HG03045 (cell line): Measurements from ENCODE around the gene CALCA.

Experiments used
- ATAC-seq: cut with Tn5 transposase; IDR thresholded peaks from one replicate; pipeline ENCODE4 v1.9.1; 2021; ENCODE audit warnings: mild to moderate bottlenecking, moderate library complexity; ENCODE audit not compliant: unreplicated experiment

The CALCA gene

DNA sequence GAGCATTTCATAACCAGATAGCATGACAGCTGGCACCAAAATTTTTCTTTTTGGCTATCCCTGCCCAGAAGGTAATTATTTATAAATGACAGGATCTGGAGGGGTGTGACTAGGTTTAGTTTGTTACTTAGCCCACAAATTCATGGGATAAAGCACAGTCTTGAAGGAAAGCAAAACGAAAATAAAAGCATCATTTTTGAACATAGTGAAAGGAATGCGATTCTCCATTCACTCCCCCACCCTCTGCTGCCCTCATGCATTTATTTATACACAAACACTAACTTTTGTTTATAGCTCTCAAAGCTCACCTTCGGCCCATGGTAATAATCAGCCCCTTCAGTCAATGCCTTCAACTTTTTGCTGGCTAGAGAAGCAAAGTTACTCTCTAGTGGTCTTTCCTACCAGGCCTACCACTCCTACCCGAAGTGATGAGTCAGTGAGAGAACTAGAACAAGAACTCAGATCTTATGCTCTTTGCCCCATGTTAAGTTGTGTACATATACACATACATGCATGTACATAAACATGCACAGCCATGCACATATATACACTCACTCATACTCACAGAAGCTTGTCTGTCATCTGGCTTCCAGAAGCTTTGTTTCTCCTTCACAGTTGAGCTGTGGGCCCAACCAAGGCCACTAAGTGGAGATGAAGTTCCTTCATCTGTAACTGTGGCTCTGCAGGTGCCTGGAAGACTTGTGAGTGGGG is 22.6 kb downstream of the CALCA start:
- no peak for ATAC-seq

DNA sequence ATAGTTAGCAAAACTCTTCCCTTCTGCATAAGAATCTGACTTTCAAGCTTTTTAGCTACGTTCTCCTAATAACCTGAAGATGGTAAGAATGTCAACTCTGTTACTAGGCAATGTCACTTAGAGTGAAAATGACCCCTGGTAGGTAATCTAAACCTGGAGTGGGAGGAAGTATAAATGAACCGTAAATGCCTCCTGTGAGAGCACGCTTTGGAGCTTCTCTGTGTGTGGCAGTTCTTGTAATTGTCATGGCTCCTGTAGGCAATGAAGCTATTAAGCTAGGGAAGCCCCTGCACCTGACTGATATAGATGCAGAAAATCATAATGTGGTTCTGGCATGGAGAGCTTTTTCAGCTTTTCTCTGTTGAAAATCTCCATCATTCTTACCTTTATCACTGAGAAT is 29.4 kb downstream of the CALCA start:
- ATAC-seq: no peak

GRCh38 chr11:14938936-14939335 is 33.2 kb downstream of the CALCA start:
- ATAC-seq: no peak

DNA sequence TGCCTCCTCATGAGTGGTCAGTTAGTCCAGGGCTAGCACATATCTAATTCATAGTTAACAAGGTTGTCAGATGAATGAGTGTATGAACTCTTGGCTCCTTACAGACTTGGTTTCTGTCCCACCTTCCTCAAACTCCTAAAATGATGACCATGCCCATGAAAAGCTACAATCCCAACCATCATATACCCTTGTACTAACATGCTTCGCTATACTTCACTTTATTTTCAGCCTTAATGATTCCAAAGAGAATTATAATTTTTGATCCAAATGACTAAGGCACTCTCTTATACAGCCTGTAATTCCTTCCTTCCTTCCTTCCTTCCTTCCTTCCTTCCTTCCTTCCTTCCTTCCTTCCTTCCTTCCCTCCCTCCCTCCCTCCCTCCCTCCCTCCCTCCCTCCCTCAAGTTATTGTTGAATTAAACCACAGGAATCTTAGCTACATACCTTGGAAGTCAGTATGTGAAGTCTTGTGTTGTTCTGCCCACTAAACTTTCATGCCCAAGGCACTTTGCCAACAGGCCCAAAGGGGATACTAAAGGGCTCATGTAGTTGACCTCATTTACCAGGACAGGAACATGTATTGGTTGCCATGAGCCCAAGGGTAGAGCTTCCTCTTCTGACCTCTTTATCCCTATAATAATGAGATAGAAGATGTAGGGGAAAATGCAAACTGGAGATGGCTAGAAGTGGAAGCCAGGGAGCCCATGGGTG is 37.4 kb downstream of the CALCA start:
- ATAC-seq: no peak

DNA sequence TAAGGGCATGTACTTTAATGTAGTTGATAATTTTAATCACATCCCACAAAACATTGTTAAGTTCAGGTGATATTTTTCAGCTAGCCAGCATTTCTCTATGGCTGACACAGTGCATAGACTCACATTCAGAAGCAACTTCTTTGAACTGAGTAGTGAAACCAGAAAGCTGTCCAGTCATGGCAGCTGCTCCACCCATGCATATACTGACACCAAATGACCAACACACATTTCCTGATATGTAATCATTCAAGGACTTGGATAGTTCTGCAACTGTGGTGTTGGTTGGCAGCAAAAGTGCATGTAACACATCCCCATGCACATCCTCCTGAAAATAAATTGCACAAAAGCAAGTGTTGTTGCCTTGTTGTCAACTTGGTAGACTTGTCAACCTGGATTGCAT is 39.7 kb downstream of the CALCA start:
- ATAC-seq: no peak

GRCh38 chr11:14930369-14930768 is 41.8 kb downstream of the CALCA start:
- no peak for ATAC-seq

DNA sequence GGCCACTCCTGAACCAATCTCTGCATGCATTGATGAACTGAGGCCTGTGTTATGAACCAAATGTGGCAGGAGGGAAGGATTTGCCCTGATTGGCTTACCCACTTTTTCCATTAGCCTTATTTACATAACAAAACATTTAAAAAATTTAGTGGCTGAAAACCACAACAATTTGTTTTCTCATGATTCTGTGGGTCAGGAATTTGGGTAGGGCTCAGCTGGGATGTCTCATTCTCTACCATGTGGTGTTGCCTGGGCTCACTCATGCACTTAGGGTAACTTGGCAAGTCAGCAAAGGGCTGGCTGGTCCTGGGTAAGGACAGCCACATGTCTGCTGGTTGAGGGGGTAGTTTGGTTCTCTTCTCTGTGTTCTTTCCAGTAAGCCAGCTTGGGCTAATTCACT is 45.0 kb downstream of the CALCA start:
- ATAC-seq: no peak

DNA sequence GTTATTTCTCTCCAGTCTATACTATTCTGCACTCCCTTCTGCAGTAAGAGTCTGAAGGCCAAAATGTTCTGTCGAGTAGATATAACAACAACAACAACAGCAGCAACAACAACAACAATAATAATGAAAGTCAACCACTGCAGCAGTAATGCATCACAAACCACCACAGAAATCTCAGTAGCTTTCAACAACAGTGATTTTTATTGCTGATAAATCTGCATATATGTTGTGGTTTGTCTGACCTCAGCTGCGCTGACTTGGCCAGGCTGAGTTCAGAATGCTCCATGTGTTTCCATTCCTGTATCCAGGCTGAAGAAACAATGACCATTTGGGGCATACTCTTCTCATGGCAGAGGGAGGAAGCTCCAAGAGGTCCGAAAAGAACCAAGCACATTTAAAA is 47.8 kb downstream of the CALCA start:
- ATAC-seq: no peak
